ENCODE data around the gene SLC6A2. TPM values are rescaled to one million over a fixed set of nuclear protein-coding genes. Genes with fewer than 3 reads are reported as not detected.
A peak's percentile ranks its signal among the peaks of the same experiment; 100 is the strongest.

The SLC6A2 gene
- total RNA-seq, 2 experiments from 2014 or later: not detected

GRCh38 chr16:55700067-55700466 is 44.3 kb downstream of the SLC6A2 start:
- H2AFZ ChIP-seq (ENCODE audit: low read length): no peak overlapping the region
- intact Hi-C loops (cut with micrococcal nuclease; ENCODE audit: unreplicated experiment): no loop called here
- H3K4me3 ChIP-seq (ENCODE audit: low read depth, low read length, poor library complexity, severe bottlenecking): no peak overlapping the region
- H3K4me2 ChIP-seq (ENCODE audit: low read length): no peak overlapping the region
- no peaks in the 10 kb centered on the region for H3K4me1 ChIP-seq (ENCODE audit: insufficient read depth, low read length, poor library complexity, severe bottlenecking)
- BruUV-seq (replicated peaks): no TSS peak
- POLR2A ChIA-PET: no interaction called here
- H3K27ac ChIP-seq (ENCODE audit: low read depth, low read length, poor library complexity, severe bottlenecking): no peak overlapping the region
- H3K9me3 ChIP-seq (ENCODE audit: low read length): no peaks in the 10 kb centered on the region
- no peak for DNase-seq (ENCODE audit: low spot score)
- H3K79me2 ChIP-seq (ENCODE audit: insufficient read depth, low read depth, low read length): no peaks in the 10 kb centered on the region
- TF ChIP-seq EZH2phosphoT487 (IDR thresholded peaks at IDR 0.05; ENCODE audit: borderline replicate concordance, low read depth, low read length) (no peak), CTCF (conservative IDR thresholded peaks at IDR 0.05; ENCODE audit: low read length) (no peak)
- H3K36me3 ChIP-seq (ENCODE audit: insufficient read depth, low read length): no peaks in the 10 kb centered on the region
- H3K9me2 ChIP-seq (ENCODE audit: insufficient read depth, low read length): no peaks in the 10 kb centered on the region
- no peaks in the 10 kb centered on the region for H4K20me1 ChIP-seq (ENCODE audit: insufficient read depth, low read length)
- CTCF ChIA-PET (ENCODE audit: unreplicated experiment): no interaction called here

GRCh38 chr16:55700961-55701360 is 45.2 kb downstream of the SLC6A2 start:
- no TSS peak for BruUV-seq (replicated peaks)
- no peak for DNase-seq (ENCODE audit: low spot score)
- intact Hi-C loops (cut with micrococcal nuclease; ENCODE audit: unreplicated experiment): no loop called here
- POLR2A ChIA-PET: no interaction called here
- Histone ChIP-seq H3K9me3 (ENCODE audit: low read length) (no peaks in the 10 kb centered on the region), H2AFZ (ENCODE audit: low read length) (no peak overlapping the region), H3K9me2 (ENCODE audit: insufficient read depth, low read length) (no peaks in the 10 kb centered on the region), H3K27ac (ENCODE audit: low read depth, low read length, poor library complexity, severe bottlenecking) (no peak overlapping the region), H3K4me2 (ENCODE audit: low read length) (no peak overlapping the region), H3K4me1 (ENCODE audit: insufficient read depth, low read length, poor library complexity, severe bottlenecking) (no peaks in the 10 kb centered on the region), H3K36me3 (ENCODE audit: insufficient read depth, low read length) (no peaks in the 10 kb centered on the region), H3K79me2 (ENCODE audit: insufficient read depth, low read depth, low read length) (no peaks in the 10 kb centered on the region), H3K4me3 (ENCODE audit: low read depth, low read length, poor library complexity, severe bottlenecking) (no peak overlapping the region), H4K20me1 (ENCODE audit: insufficient read depth, low read length) (no peaks in the 10 kb centered on the region)
- CTCF ChIA-PET (ENCODE audit: unreplicated experiment): interaction anchor here (0.9 kb wide), 2 partner anchors 11 to 236 kb away, joined by 3 to 5 read pairs; no protein-coding TSS in a partner anchor
- TF ChIP-seq CTCF (conservative IDR thresholded peaks at IDR 0.05; ENCODE audit: low read length): no peak
- no peak for TF ChIP-seq EZH2phosphoT487 (IDR thresholded peaks at IDR 0.05; ENCODE audit: borderline replicate concordance, low read depth, low read length)

- Histone ChIP-seq H3K9me3 (ENCODE audit: low read length) (no peaks in the 10 kb centered on the region), H3K79me2 (ENCODE audit: insufficient read depth, low read depth, low read length) (no peaks in the 10 kb centered on the region), H3K27ac (ENCODE audit: low read depth, low read length, poor library complexity, severe bottlenecking) (no peak overlapping the region), H3K9me2 (ENCODE audit: insufficient read depth, low read length) (no peaks in the 10 kb centered on the region), H4K20me1 (ENCODE audit: insufficient read depth, low read length) (no peaks in the 10 kb centered on the region), H3K36me3 (ENCODE audit: insufficient read depth, low read length) (no peaks in the 10 kb centered on the region), H3K4me1 (ENCODE audit: insufficient read depth, low read length, poor library complexity, severe bottlenecking) (no peaks in the 10 kb centered on the region), H2AFZ (ENCODE audit: low read length) (no peak overlapping the region), H3K4me3 (ENCODE audit: low read depth, low read length, poor library complexity, severe bottlenecking) (no peak overlapping the region), H3K4me2 (ENCODE audit: low read length) (no peak overlapping the region)
- POLR2A ChIA-PET: interaction anchor here (0.7 kb wide), 1 partner anchor 8 kb away, joined by 3 read pairs; no protein-coding TSS in a partner anchor
- TF ChIP-seq CTCF (conservative IDR thresholded peaks at IDR 0.05; ENCODE audit: low read length) (peak; percentile 79), EZH2phosphoT487 (IDR thresholded peaks at IDR 0.05; ENCODE audit: borderline replicate concordance, low read depth, low read length) (no peak)
- CTCF ChIA-PET (ENCODE audit: unreplicated experiment): interaction anchor here (0.9 kb wide), 2 partner anchors 11 to 237 kb away, joined by 3 to 5 read pairs; no protein-coding TSS in a partner anchor
- BruUV-seq (replicated peaks): no TSS peak
- DNase-seq (ENCODE audit: low spot score): peak; percentile 59
- intact Hi-C loops (cut with micrococcal nuclease; ENCODE audit: unreplicated experiment): no loop called here
Measured at GRCh38 chr16:55701442-55702319, 45.9 kb downstream of the SLC6A2 start.
